ENCODE measurements around the gene WFIKKN2. TPM values are rescaled to one million over a fixed set of nuclear protein-coding genes. Genes with fewer than 3 reads are reported as not detected.
A peak's percentile ranks its signal among the peaks of the same experiment; 100 is the strongest.

WFIKKN2 gene
- total and polyA plus RNA-seq, 2 of the 13 experiments (the other 11 are each of a cell fraction or from before 2014, with no cell fraction given) = not detected

GRCh38 chr17:50866261-50866949 lies 31.0 kb downstream of the WFIKKN2 start, which contains the start of gene TOB1 (continued):
- TF ChIP-seq ZNF570 (CRISPR knock-in tag; IDR thresholded peaks at IDR 0.05; ENCODE audit: borderline replicate concordance) = no peak
- TF ChIP-seq TFE3 (CRISPR knock-in tag; IDR thresholded peaks at IDR 0.05) = peak; percentile 63
- peak; percentile 97 for TF ChIP-seq ERF (CRISPR knock-in tag; IDR thresholded peaks at IDR 0.05)
- no peak for TF ChIP-seq ZNF207 (IDR thresholded peaks at IDR 0.05; ENCODE audit: borderline replicate concordance)
- TF ChIP-seq NKX3-1 (CRISPR knock-in tag; IDR thresholded peaks at IDR 0.05) = peak; percentile 93
- TF ChIP-seq ZEB1 (IDR thresholded peaks at IDR 0.05; ENCODE audit: insufficient replicate concordance, low read depth) = no peak
- TF ChIP-seq ZSCAN5A (CRISPR knock-in tag; IDR thresholded peaks at IDR 0.05; ENCODE audit: borderline replicate concordance) = 0 out of 2 replicates have a peak, but pooled peaks have one; percentile 52
- peak; percentile 82 for TF ChIP-seq PITX1 (CRISPR knock-in tag; IDR thresholded peaks at IDR 0.05)
- no peak for TF ChIP-seq ZNF646 (CRISPR knock-in tag; IDR thresholded peaks at IDR 0.05)
- no peak for TF ChIP-seq ZNF850 (CRISPR knock-in tag; conservative IDR thresholded peaks at IDR 0.05)
- peak; percentile 76 for TF ChIP-seq ZNF275 (CRISPR knock-in tag; IDR thresholded peaks at IDR 0.05; ENCODE audit: borderline replicate concordance)
- no peak for TF ChIP-seq ZNF496 (CRISPR knock-in tag; IDR thresholded peaks at IDR 0.05; ENCODE audit: insufficient replicate concordance)
- peak; percentile 65; the same call in 1 of the 2 replicates for TF ChIP-seq ZNF264 (CRISPR knock-in tag; IDR thresholded peaks at IDR 0.05)
- TF ChIP-seq ZNF276 (CRISPR knock-in tag; IDR thresholded peaks at IDR 0.05; ENCODE audit: low read depth) = peak; percentile 87; the same call in 1 of the 2 replicates
- TF ChIP-seq ZSCAN20 (CRISPR knock-in tag; IDR thresholded peaks at IDR 0.05; ENCODE audit: borderline replicate concordance) = peak; percentile 96
- peak; percentile 80 for TF ChIP-seq CREB1 (IDR thresholded peaks at IDR 0.05)
- no peak for TF ChIP-seq CREB1 (CRISPR knock-in tag; IDR thresholded peaks at IDR 0.05)
